PFSK-1 (cell line): ENCODE results near the gene MUL1.

Experiments used
- FOXP2 ChIP-seq: optimal IDR thresholded peaks from 2 replicates; pipeline ENCODE3; 2011; ENCODE audit warnings: borderline replicate concordance, control low read depth, inconsistent platforms; ENCODE audit not compliant: insufficient read depth; ENCODE audit errors: extremely low read length, extremely low read depth
- POLR2AphosphoS5 ChIP-seq: IDR thresholded peaks from 2 replicates; pipeline ENCODE4 v1.6.1; 2012; ENCODE audit warnings: low read depth, mild to moderate bottlenecking, control low read depth, low read length, moderate library complexity
- TAF1 ChIP-seq: IDR thresholded peaks from 2 replicates; pipeline ENCODE4 v1.6.1; 2012; ENCODE audit warnings: low read length, control low read depth, borderline replicate concordance; ENCODE audit not compliant: insufficient read depth
- TF ChIP-seq, protein P1 (sequence below), 2 experiments: IDR thresholded peaks; 2 replicates each; pipeline versions ENCODE4 v1.6.1 to v1.8.0; 2011 to 2012; ENCODE audit warnings: low read depth in 2 of 2, low read length in 2 of 2, control low read depth in 1 of 2, inconsistent platforms in 1 of 2, mild to moderate bottlenecking in 1 of 2, moderate library complexity in 1 of 2; ENCODE audit not compliant: insufficient read depth in 1 of 2

DNA sequence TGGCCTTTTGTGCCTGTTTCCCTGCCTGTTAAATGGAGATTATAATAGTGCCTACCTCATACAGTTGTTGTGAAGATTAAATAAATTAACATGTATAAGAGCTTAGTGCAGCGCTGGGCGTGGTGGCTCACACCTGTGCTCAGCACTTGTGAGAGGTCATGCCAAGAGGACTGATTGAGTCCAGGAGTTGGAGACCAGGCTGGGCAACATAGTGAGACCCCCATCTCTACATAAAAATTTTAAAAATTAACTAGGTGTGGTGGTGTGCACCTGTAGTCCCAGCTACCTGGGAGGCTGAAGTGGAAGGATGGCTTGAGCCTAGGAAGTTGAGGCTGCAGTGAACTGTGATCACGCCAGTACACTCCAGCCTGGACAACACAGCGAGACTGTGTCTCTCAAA, 34.1 kb downstream of the MUL1 start:
- TF ChIP-seq FOXP2 = no peak
- TF ChIP-seq, protein P1, sequence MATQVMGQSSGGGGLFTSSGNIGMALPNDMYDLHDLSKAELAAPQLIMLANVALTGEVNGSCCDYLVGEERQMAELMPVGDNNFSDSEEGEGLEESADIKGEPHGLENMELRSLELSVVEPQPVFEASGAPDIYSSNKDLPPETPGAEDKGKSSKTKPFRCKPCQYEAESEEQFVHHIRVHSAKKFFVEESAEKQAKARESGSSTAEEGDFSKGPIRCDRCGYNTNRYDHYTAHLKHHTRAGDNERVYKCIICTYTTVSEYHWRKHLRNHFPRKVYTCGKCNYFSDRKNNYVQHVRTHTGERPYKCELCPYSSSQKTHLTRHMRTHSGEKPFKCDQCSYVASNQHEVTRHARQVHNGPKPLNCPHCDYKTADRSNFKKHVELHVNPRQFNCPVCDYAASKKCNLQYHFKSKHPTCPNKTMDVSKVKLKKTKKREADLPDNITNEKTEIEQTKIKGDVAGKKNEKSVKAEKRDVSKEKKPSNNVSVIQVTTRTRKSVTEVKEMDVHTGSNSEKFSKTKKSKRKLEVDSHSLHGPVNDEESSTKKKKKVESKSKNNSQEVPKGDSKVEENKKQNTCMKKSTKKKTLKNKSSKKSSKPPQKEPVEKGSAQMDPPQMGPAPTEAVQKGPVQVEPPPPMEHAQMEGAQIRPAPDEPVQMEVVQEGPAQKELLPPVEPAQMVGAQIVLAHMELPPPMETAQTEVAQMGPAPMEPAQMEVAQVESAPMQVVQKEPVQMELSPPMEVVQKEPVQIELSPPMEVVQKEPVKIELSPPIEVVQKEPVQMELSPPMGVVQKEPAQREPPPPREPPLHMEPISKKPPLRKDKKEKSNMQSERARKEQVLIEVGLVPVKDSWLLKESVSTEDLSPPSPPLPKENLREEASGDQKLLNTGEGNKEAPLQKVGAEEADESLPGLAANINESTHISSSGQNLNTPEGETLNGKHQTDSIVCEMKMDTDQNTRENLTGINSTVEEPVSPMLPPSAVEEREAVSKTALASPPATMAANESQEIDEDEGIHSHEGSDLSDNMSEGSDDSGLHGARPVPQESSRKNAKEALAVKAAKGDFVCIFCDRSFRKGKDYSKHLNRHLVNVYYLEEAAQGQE (IDR thresholded peaks at IDR 0.05; ENCODE audit: insufficient read depth in 1 of 2, low read depth in 2 of 2, low read length in 2 of 2) = no peak
- no peak for TF ChIP-seq TAF1
- no peak for TF ChIP-seq POLR2AphosphoS5
